Central memory CD8-positive, alpha-beta T cell (primary cell): ENCODE data around the gene CMKLR1.

ENCODE experiments used
- ATAC-seq: fragments of 150-1000 bp; cut with Tn5 transposase; replicated peaks from 2 replicates; pipeline ENCODE4 v1.10.0; 2022; ENCODE audit warnings: mild to moderate bottlenecking, moderate FRiP score, moderate number of reproducible peaks; ENCODE audit not compliant: poor library complexity, severe bottlenecking; ENCODE audit errors: extremely low read depth
- DNase-seq, 2 donors: peaks; one replicate each; pipeline ENCODE4 v3.0.0; 2021; ENCODE audit warnings: low spot score in 2 of 2
- H3K27ac Mint-ChIP-seq: one replicate; pipeline ENCODE4 v1.8.0; 2022; ENCODE audit warnings: low read depth, mild to moderate bottlenecking, moderate library complexity, mixed read lengths
- H3K27me3 Mint-ChIP-seq: one replicate; pipeline ENCODE4 v1.8.0; 2022; ENCODE audit warnings: mixed read lengths
- H3K36me3 Mint-ChIP-seq: one replicate; pipeline ENCODE4 v1.8.0; 2022; ENCODE audit warnings: mild to moderate bottlenecking, moderate library complexity, mixed read lengths; ENCODE audit not compliant: insufficient read depth
- H3K4me1 Mint-ChIP-seq: one replicate; pipeline ENCODE4 v1.8.0; 2022; ENCODE audit warnings: mixed read lengths
- H3K4me3 Mint-ChIP-seq: one replicate; pipeline ENCODE4 v1.8.0; 2022; ENCODE audit warnings: mild to moderate bottlenecking, moderate library complexity, mixed read lengths
- H3K9me3 Mint-ChIP-seq: one replicate; pipeline ENCODE4 v1.8.0; 2022; ENCODE audit warnings: mixed read lengths

Gene CMKLR1

GRCh38 chr12:108373111-108373510 lies 34.0 kb upstream of the CMKLR1 start:
- Mint-ChIP-seq H3K4me3 (no peak overlapping the region), H3K27me3 (peaks cover 17% of the 10 kb centered on the region), H3K4me1 (no peaks in the 10 kb centered on the region), H3K9me3 (peaks cover 24% of the 10 kb centered on the region), H3K36me3 (peaks cover 1% of the 10 kb centered on the region), H3K27ac (no peak overlapping the region)
- ATAC-seq (no peak), DNase-seq (no peak)

- DNase-seq, result no peak
Observed at GRCh38 chr12:108371801-108372344, 32.8 kb upstream of the CMKLR1 start.

GRCh38 chr12:108370415-108370814 lies 31.3 kb upstream of the CMKLR1 start:
- no peak for ATAC-seq
- peaks cover 1% of the 10 kb centered on the region for H3K36me3 Mint-ChIP-seq
- H3K4me1 Mint-ChIP-seq, result no peaks in the 10 kb centered on the region
- H3K27ac Mint-ChIP-seq, result no peak overlapping the region
- H3K9me3 Mint-ChIP-seq, result peaks cover 18% of the 10 kb centered on the region
- H3K4me3 Mint-ChIP-seq, result no peak overlapping the region
- no peak for DNase-seq
- peaks cover 17% of the 10 kb centered on the region for H3K27me3 Mint-ChIP-seq

More at GRCh38 chr12:108371801-108372344, 32.8 kb upstream of the CMKLR1 start:
- Mint-ChIP-seq H3K27ac (no peak overlapping the region), H3K36me3 (peaks cover 1% of the 10 kb centered on the region), H3K27me3 (peaks cover 17% of the 10 kb centered on the region), H3K4me3 (no peak overlapping the region), H3K9me3 (peaks cover 18% of the 10 kb centered on the region), H3K4me1 (no peaks in the 10 kb centered on the region)
- ATAC-seq, result no peak

GRCh38 chr12:108369736-108370396 lies 30.8 kb upstream of the CMKLR1 start:
- H3K4me1 Mint-ChIP-seq, result peaks cover 4% of the 10 kb centered on the region
- H3K27me3 Mint-ChIP-seq, result peaks cover 17% of the 10 kb centered on the region
- H3K36me3 Mint-ChIP-seq, result peaks cover 1% of the 10 kb centered on the region
- no peak overlapping the region for H3K4me3 Mint-ChIP-seq
- no peak for DNase-seq
- peaks cover 18% of the 10 kb centered on the region for H3K9me3 Mint-ChIP-seq
- ATAC-seq, result no peak
- no peak overlapping the region for H3K27ac Mint-ChIP-seq

GRCh38 chr12:108368089-108368488 lies 29.0 kb upstream of the CMKLR1 start:
- Mint-ChIP-seq H3K27ac (no peak overlapping the region), H3K9me3 (peaks cover 17% of the 10 kb centered on the region), H3K36me3 (no peaks in the 10 kb centered on the region), H3K4me3 (no peak overlapping the region), H3K4me1 (peaks cover 9% of the 10 kb centered on the region), H3K27me3 (peaks cover 17% of the 10 kb centered on the region)
- ATAC-seq, result no peak
- DNase-seq, result no peak

GRCh38 chr12:108367436-108367835 lies 28.3 kb upstream of the CMKLR1 start:
- DNase-seq (no peak), ATAC-seq (no peak)
- no peak overlapping the region for H3K27ac Mint-ChIP-seq
- H3K9me3 Mint-ChIP-seq, result peaks cover 12% of the 10 kb centered on the region
- H3K27me3 Mint-ChIP-seq, result peaks cover 15% of the 10 kb centered on the region
- H3K36me3 Mint-ChIP-seq, result no peaks in the 10 kb centered on the region
- no peak overlapping the region for H3K4me3 Mint-ChIP-seq
- H3K4me1 Mint-ChIP-seq, result peaks cover 9% of the 10 kb centered on the region

- no peak for DNase-seq
- Mint-ChIP-seq H3K4me1 (peaks cover 9% of the 10 kb centered on the region), H3K9me3 (peaks cover 6% of the 10 kb centered on the region), H3K27me3 (no peaks in the 10 kb centered on the region), H3K4me3 (no peak overlapping the region), H3K36me3 (no peaks in the 10 kb centered on the region), H3K27ac (no peak overlapping the region)
- no peak for ATAC-seq
Observed at GRCh38 chr12:108365324-108365723, 26.2 kb upstream of the CMKLR1 start.

- Mint-ChIP-seq H3K9me3 (peaks cover 6% of the 10 kb centered on the region), H3K27me3 (no peaks in the 10 kb centered on the region), H3K4me3 (no peak overlapping the region), H3K36me3 (no peaks in the 10 kb centered on the region), H3K27ac (no peak overlapping the region), H3K4me1 (peaks cover 9% of the 10 kb centered on the region)
- ATAC-seq (no peak), DNase-seq (no peak)
Observed at GRCh38 chr12:108364879-108365278, 25.8 kb upstream of the CMKLR1 start.

GRCh38 chr12:108363565-108363964 lies 24.5 kb upstream of the CMKLR1 start:
- no peak overlapping the region for H3K27ac Mint-ChIP-seq
- peaks cover 4% of the 10 kb centered on the region for H3K27me3 Mint-ChIP-seq
- DNase-seq (no peak), ATAC-seq (no peak)
- H3K9me3 Mint-ChIP-seq, result peaks cover 6% of the 10 kb centered on the region
- H3K36me3 Mint-ChIP-seq, result no peaks in the 10 kb centered on the region
- peaks cover 9% of the 10 kb centered on the region for H3K4me1 Mint-ChIP-seq
- H3K4me3 Mint-ChIP-seq, result no peak overlapping the region

- H3K27ac Mint-ChIP-seq, result no peak overlapping the region
- no peak overlapping the region for H3K4me3 Mint-ChIP-seq
- H3K36me3 Mint-ChIP-seq, result no peaks in the 10 kb centered on the region
- peaks cover 8% of the 10 kb centered on the region for H3K27me3 Mint-ChIP-seq
- DNase-seq (no peak), ATAC-seq (no peak)
- peaks cover 9% of the 10 kb centered on the region for H3K4me1 Mint-ChIP-seq
- peaks cover 6% of the 10 kb centered on the region for H3K9me3 Mint-ChIP-seq
Observed at GRCh38 chr12:108363165-108363564, 24.1 kb upstream of the CMKLR1 start.

- no peak overlapping the region for H3K27ac Mint-ChIP-seq
- DNase-seq (no peak), ATAC-seq (no peak)
- peaks cover 9% of the 10 kb centered on the region for H3K4me1 Mint-ChIP-seq
- peaks cover 10% of the 10 kb centered on the region for H3K27me3 Mint-ChIP-seq
- peaks cover 6% of the 10 kb centered on the region for H3K9me3 Mint-ChIP-seq
- H3K4me3 Mint-ChIP-seq, result no peak overlapping the region
- no peaks in the 10 kb centered on the region for H3K36me3 Mint-ChIP-seq
Observed at GRCh38 chr12:108361606-108362005, 22.5 kb upstream of the CMKLR1 start.

GRCh38 chr12:108360487-108360886 lies 21.4 kb upstream of the CMKLR1 start:
- no peak for DNase-seq
- ATAC-seq, result no peak
- H3K27me3 Mint-ChIP-seq, result peaks cover 10% of the 10 kb centered on the region
- H3K4me1 Mint-ChIP-seq, result peaks cover 9% of the 10 kb centered on the region
- H3K9me3 Mint-ChIP-seq, result peaks cover 6% of the 10 kb centered on the region
- H3K36me3 Mint-ChIP-seq, result no peaks in the 10 kb centered on the region
- H3K4me3 Mint-ChIP-seq, result no peak overlapping the region
- no peak overlapping the region for H3K27ac Mint-ChIP-seq

GRCh38 chr12:108360057-108360456 lies 20.9 kb upstream of the CMKLR1 start:
- H3K4me3 Mint-ChIP-seq, result no peak overlapping the region
- ATAC-seq (no peak), DNase-seq (no peak)
- no peaks in the 10 kb centered on the region for H3K36me3 Mint-ChIP-seq
- H3K27ac Mint-ChIP-seq, result no peak overlapping the region
- peaks cover 10% of the 10 kb centered on the region for H3K27me3 Mint-ChIP-seq
- peaks cover 6% of the 10 kb centered on the region for H3K9me3 Mint-ChIP-seq
- peaks cover 7% of the 10 kb centered on the region for H3K4me1 Mint-ChIP-seq
